Thyroid gland (tissue), 4 donors: ENCODE results near the gene UGT8.

Source experiments
- CTCF ChIP-seq, 6 experiments: fragments of 200-600 bp in 3 of 6; fragments of 450-650 bp in 3 of 6; sonication (generic) in 3 of 6; IDR thresholded peaks; one replicate each; pipeline ENCODE4 v1.5.1; 2016 to 2019; ENCODE audit warnings: antibody characterized with exemption in 6 of 6, mild to moderate bottlenecking in 2 of 6, inconsistent platforms in 1 of 6, moderate library complexity in 1 of 6
- POLR2A ChIP-seq, 2 donors: fragments of 450-650 bp; IDR thresholded peaks; one replicate each; pipeline ENCODE4 v1.6.1; 2017; ENCODE audit warnings: antibody characterized with exemption in 2 of 2, mild to moderate bottlenecking in 2 of 2, moderate library complexity in 1 of 2

- TF ChIP-seq POLR2A (IDR thresholded peaks at IDR 0.05) (no peak), CTCF (IDR thresholded peaks at IDR 0.05) (no peak)
These were observed 16.8 kb downstream of the UGT8 start for GRCh38 chr4:114615435-114615834.
